Activated CD4-positive, CD25-positive, alpha-beta regulatory T cell treated with anti-CD3 and anti-CD28 coated beads, Interleukin-2, amount 50 U/mL, for 72 hours (primary cell): ENCODE measurements around the gene EIF3B.
A peak's percentile ranks its signal among the peaks of the same experiment; 100 is the strongest.
"Not testable (repeated sequence)": the region's sequence is repeated elsewhere in the genome, so short reads cannot be mapped to it uniquely, and the experiment has no call there.

Experiments used
- DNase-seq: peaks from one replicate; pipeline ENCODE4 v3.0.0; 2021

The EIF3B gene

GRCh38 chr7:2379161-2379560, 24.5 kb downstream of the EIF3B start:
- no peak for DNase-seq

- no peak for DNase-seq
Observed at GRCh38 chr7:2379821-2380450, 25.3 kb downstream of the EIF3B start.

- DNase-seq, result no peak
Observed at GRCh38 chr7:2380461-2380860, 25.8 kb downstream of the EIF3B start.

- DNase-seq, result no peak
Observed at GRCh38 chr7:2381227-2381626, 26.6 kb downstream of the EIF3B start.

GRCh38 chr7:2381881-2382509, 27.4 kb downstream of the EIF3B start:
- DNase-seq, result no peak

GRCh38 chr7:2383543-2384274, 29.1 kb downstream of the EIF3B start:
- no peak for DNase-seq

GRCh38 chr7:2384354-2385243, 30.0 kb downstream of the EIF3B start:
- DNase-seq, result no peak

GRCh38 chr7:2386122-2386521, 31.5 kb downstream of the EIF3B start:
- not testable (repeated sequence) for DNase-seq

- no peak for DNase-seq
Observed at GRCh38 chr7:2386964-2387669, 32.5 kb downstream of the EIF3B start.

GRCh38 chr7:2387897-2388636, 33.4 kb downstream of the EIF3B start:
- no peak for DNase-seq

GRCh38 chr7:2388637-2388954, 34.0 kb downstream of the EIF3B start:
- no peak for DNase-seq

- DNase-seq, result not testable (repeated sequence)
Observed at GRCh38 chr7:2390020-2390816, 35.6 kb downstream of the EIF3B start.

GRCh38 chr7:2393706-2394105, 39.1 kb downstream of the EIF3B start:
- DNase-seq, result no peak

GRCh38 chr7:2394566-2395082, 40.0 kb downstream of the EIF3B start:
- no peak for DNase-seq

GRCh38 chr7:2398506-2398905, 43.9 kb downstream of the EIF3B start:
- no peak for DNase-seq

GRCh38 chr7:2399848-2400587, 45.4 kb downstream of the EIF3B start:
- no peak for DNase-seq

- no peak for DNase-seq
Observed at GRCh38 chr7:2402687-2403013, 48.0 kb downstream of the EIF3B start.

GRCh38 chr7:2403014-2403717, 48.5 kb downstream of the EIF3B start, which contains the start of gene CHST12:
TSS of gene CHST12 (plus strand) at chr7:2403611. CDS start at chr7:2432640, 29,029 bp downstream.
- DNase-seq, result peak; percentile 93
